Measurements from ENCODE around the gene TNFRSF12A.

GRCh38 chr16:3013491-3013951, 6.6 kb upstream of the TNFRSF12A start:
- TF ChIP-seq POLR2A (IDR thresholded peaks at IDR 0.05; ENCODE audit: low read length) (no peak), GATA1 (IDR thresholded peaks at IDR 0.05; ENCODE audit: low read depth, low read length) (no peak)
